Liver (tissue), 9 donors: ENCODE data around the gene DGCR8. TPM values are rescaled to one million over a fixed set of nuclear protein-coding genes. Genes with fewer than 3 reads are reported as not detected.

Source experiments
- DNase-seq: peaks from one replicate; pipeline ENCODE4 v3.0.0-alpha.2; 2017; ENCODE audit warnings: low spot score
- H3K27ac ChIP-seq, 2 donors: one replicate each; pipeline ENCODE4 v1.7.0; 2013; ENCODE audit warnings: inconsistent platforms in 2 of 2, low read length in 2 of 2, control low read depth in 1 of 2, low read depth in 1 of 2, mild to moderate bottlenecking in 1 of 2
- H3K27me3 ChIP-seq, 4 donors: one replicate each; pipeline versions ENCODE4 v1.6.1 to v1.7.0; 2013; ENCODE audit warnings: low read length in 3 of 4, inconsistent platforms in 1 of 4, mild to moderate bottlenecking in 1 of 4, moderate library complexity in 1 of 4; ENCODE audit not compliant: control insufficient read depth in 4 of 4, insufficient read depth in 4 of 4
- H3K36me3 ChIP-seq, 4 donors: one replicate each; pipeline versions ENCODE4 v1.6.1 to v1.7.0; 2013; ENCODE audit warnings: low read length in 3 of 4, mild to moderate bottlenecking in 3 of 4, low read depth in 1 of 4, moderate library complexity in 1 of 4; ENCODE audit not compliant: control insufficient read depth in 4 of 4, insufficient read depth in 3 of 4
- H3K4me1 ChIP-seq, 4 donors: one replicate each; pipeline versions ENCODE4 v1.6.1 to v1.7.0; 2013; ENCODE audit warnings: low read length in 3 of 4, mild to moderate bottlenecking in 3 of 4, moderate library complexity in 1 of 4; ENCODE audit not compliant: control insufficient read depth in 4 of 4, insufficient read depth in 4 of 4
- H3K4me3 ChIP-seq, 3 donors: one replicate each; pipeline versions ENCODE4 v1.6.1 to v1.7.0; 2013; ENCODE audit warnings: low read length in 3 of 3, control low read depth in 1 of 3, low read depth in 1 of 3, mild to moderate bottlenecking in 1 of 3
- H3K9ac ChIP-seq, 2 donors: one replicate each; pipeline ENCODE4 v1.7.0; 2013; ENCODE audit warnings: low read length in 2 of 2, mild to moderate bottlenecking in 2 of 2, moderate library complexity in 2 of 2, control low read depth in 1 of 2, low read depth in 1 of 2
- H3K9me3 ChIP-seq, 4 donors: one replicate each; pipeline versions ENCODE4 v1.6.1 to v1.7.0; 2013; ENCODE audit warnings: low read length in 3 of 4; ENCODE audit not compliant: control insufficient read depth in 4 of 4
- ATF3 ChIP-seq: IDR thresholded peaks from 2 replicates; pipeline ENCODE4 v1.6.1; 2016; ENCODE audit warnings: antibody characterized with exemption
- CTCF ChIP-seq: fragments of 150-350 bp; IDR thresholded peaks from 2 replicates; pipeline ENCODE4 v1.5.1; 2017; ENCODE audit warnings: improper control_type of control experiment, low read depth, low read length; ENCODE audit not compliant: missing input control
- EGR1 ChIP-seq, 2 donors: IDR thresholded peaks; 2 replicates each; pipeline ENCODE4 v1.6.1; 2016 to 2018; ENCODE audit warnings: antibody characterized with exemption in 2 of 2, low read depth in 2 of 2
- FOXA1 ChIP-seq: IDR thresholded peaks from 2 replicates; pipeline ENCODE4 v1.6.1; 2016; ENCODE audit warnings: antibody characterized with exemption
- FOXA2 ChIP-seq: IDR thresholded peaks from 2 replicates; pipeline ENCODE4 v1.6.1; 2016; ENCODE audit warnings: antibody characterized with exemption
- GABPA ChIP-seq, 2 donors: IDR thresholded peaks in 1 of 2; conservative IDR thresholded peaks in 1 of 2; 2 replicates each; pipeline ENCODE4 v1.6.1; 2016; ENCODE audit warnings: antibody characterized with exemption in 2 of 2, mild to moderate bottlenecking in 1 of 2, moderate library complexity in 1 of 2
- HNF4A ChIP-seq, 2 donors: conservative IDR thresholded peaks; 2 replicates each; pipeline ENCODE4 v1.6.1; 2016; ENCODE audit warnings: antibody characterized with exemption in 2 of 2, mild to moderate bottlenecking in 2 of 2
- HNF4G ChIP-seq: IDR thresholded peaks from 2 replicates; pipeline ENCODE4 v1.6.1; 2016; ENCODE audit warnings: antibody characterized with exemption
- JUND ChIP-seq, 2 donors: IDR thresholded peaks; 2 replicates each; pipeline ENCODE4 v1.6.1; 2016; ENCODE audit warnings: antibody characterized with exemption in 2 of 2
- MAX ChIP-seq: IDR thresholded peaks from 2 replicates; pipeline ENCODE4 v1.6.1; 2016; ENCODE audit warnings: antibody characterized with exemption
- NR2F2 ChIP-seq: IDR thresholded peaks from 2 replicates; pipeline ENCODE4 v1.6.1; 2016; ENCODE audit warnings: antibody characterized with exemption
- RAD21 ChIP-seq, 2 donors: IDR thresholded peaks; 2 replicates each; pipeline ENCODE4 v1.6.1; 2016; ENCODE audit warnings: antibody characterized with exemption in 2 of 2, mild to moderate bottlenecking in 2 of 2
- REST ChIP-seq: IDR thresholded peaks from 2 replicates; pipeline ENCODE4 v1.6.1; 2016; ENCODE audit warnings: antibody characterized with exemption, mild to moderate bottlenecking
- RXRA ChIP-seq, 2 donors: IDR thresholded peaks; 2 replicates each; pipeline ENCODE4 v1.6.1; 2017 to 2018; ENCODE audit warnings: antibody characterized with exemption in 2 of 2, mild to moderate bottlenecking in 1 of 2
- SP1 ChIP-seq: IDR thresholded peaks from 2 replicates; pipeline ENCODE4 v1.6.1; 2018; ENCODE audit warnings: antibody characterized with exemption, mild to moderate bottlenecking
- TAF1 ChIP-seq: conservative IDR thresholded peaks from 2 replicates; pipeline ENCODE4 v1.6.1; 2016; ENCODE audit warnings: antibody characterized with exemption, mild to moderate bottlenecking
- YY1 ChIP-seq: IDR thresholded peaks from 2 replicates; pipeline ENCODE4 v1.6.1; 2016; ENCODE audit warnings: antibody characterized with exemption, mild to moderate bottlenecking
- ZBTB33 ChIP-seq: IDR thresholded peaks from 2 replicates; pipeline ENCODE4 v1.6.1; 2016; ENCODE audit warnings: antibody characterized with exemption
- WGBS: extraction: QIAGEN DNeasy Blood & Tissue Kit; methylation state at CpG from one replicate; pipeline ENCODE4 v1.1.7; 2013; 5-methylcytosine and 5-hydroxymethylcytosine counted together
- polyA plus RNA-seq, 2 donors: library from polyadenylated mRNA; stranded (reverse) in 1 of 2; unstranded in 1 of 2; fragments of 200-250 nt in 1 of 2; fragments of >200 nt in 1 of 2; fragmentation: Nextera tagmentation in 1 of 2; extraction: Ambion mirVana in 1 of 2; gene quantifications; one replicate each; pipeline versions ENCODE4 v1.2.1 to v1.2.3, GENCODE V29; 2013 to 2015
- total RNA-seq, 2 donors: library from RNA; depleted of rRNA; stranded (reverse); fragments of >200 nt; gene quantifications; one replicate each; pipeline ENCODE4 v1.2.3, GENCODE V29; 2014
- donor health status: healthy.
- donor health status: healthy.
- donor health status: healthy.
- donor health status: healthy.
- donor health status: healthy.

The DGCR8 gene
- total and polyA plus RNA-seq, 4 donors: 7.9 to 27.1 (median 15.8) TPM

GRCh38 chr22:20127318-20127868 lies 47.4 kb downstream of the DGCR8 start:
- 94% methylated on average over 15 of the region's 15 CpGs for WGBS
- H3K36me3 ChIP-seq: peaks cover 4 to 17% (median 5%) of the 10 kb centered on the region in 4 donors
- peaks cover 5 to 78% (median 65%) of the 10 kb centered on the region in 4 donors for H3K4me1 ChIP-seq
- H3K27me3 ChIP-seq: no peaks in the 10 kb centered on the region
- no peak overlapping the region for H3K27ac ChIP-seq
- H3K9me3 ChIP-seq: no peaks in the 10 kb centered on the region
- H3K9ac ChIP-seq: no peak overlapping the region
- no peak for DNase-seq
- TF ChIP-seq RXRA (IDR thresholded peaks at IDR 0.05) (no peak), RAD21 (IDR thresholded peaks at IDR 0.05) (no peak), ATF3 (no peak), FOXA2 (no peak)
- no peak overlapping the region for H3K4me3 ChIP-seq

- Histone ChIP-seq H3K36me3 (peaks cover 3 to 16% (median 4%) of the 10 kb centered on the region in 4 donors), H3K4me3 (no peak overlapping the region), H3K27ac (peak overlapping the region; percentile 3 to 66), H3K4me1 (peaks cover 11 to 83% (median 72%) of the 10 kb centered on the region in 4 donors), H3K9me3 (no peaks in the 10 kb centered on the region), H3K27me3 (no peaks in the 10 kb centered on the region), H3K9ac (no peak overlapping the region)
- TF ChIP-seq HNF4G (no peak), TAF1 (no peak), YY1 (no peak), MAX (no peak), SP1 (no peak), RXRA (IDR thresholded peaks at IDR 0.05) (no peak), RAD21 (IDR thresholded peaks at IDR 0.05) (no peak), NR2F2 (no peak), ATF3 (no peak), FOXA1 (no peak), HNF4A (conservative IDR thresholded peaks at IDR 0.05) (no peak), REST (no peak), JUND (IDR thresholded peaks at IDR 0.05) (no peak), CTCF (no peak), ZBTB33 (no peak), GABPA (IDR thresholded peaks at IDR 0.05 in 1 of 2, conservative IDR thresholded peaks at IDR 0.05 in 1 of 2) (no peak), FOXA2 (no peak), EGR1 (IDR thresholded peaks at IDR 0.05; ENCODE audit: low read depth in 2 of 2) (no peak)
- DNase-seq: no peak
- WGBS: 84% methylated on average over 17 of the region's 17 CpGs
Measured at GRCh38 chr22:20127869-20128618, 48.0 kb downstream of the DGCR8 start.
